CD4-positive, alpha-beta T cell treated with Interleukin-2 at 100 ng/mL for 4 hours (primary cell): ENCODE results near the gene MCTP1.

ENCODE experiments used
- DNase-seq: peaks from one replicate; pipeline ENCODE4 v3.0.0-alpha.2; 2020; ENCODE audit warnings: low spot score

The MCTP1 gene

GRCh38 chr5:94754824-94755223 is 530.1 kb downstream of the MCTP1 start:
- DNase-seq, result no peak

GRCh38 chr5:94751460-94751859 is 533.4 kb downstream of the MCTP1 start:
- DNase-seq, result no peak

GRCh38 chr5:94750681-94751080 is 534.2 kb downstream of the MCTP1 start:
- no peak for DNase-seq

- no peak for DNase-seq
These were observed 535.9 kb downstream of the MCTP1 start for GRCh38 chr5:94749042-94749441.

- DNase-seq, result no peak
These were observed 536.7 kb downstream of the MCTP1 start for GRCh38 chr5:94748212-94748611.

- DNase-seq, result no peak
These were observed 537.5 kb downstream of the MCTP1 start for GRCh38 chr5:94747371-94747770.

GRCh38 chr5:94746731-94747124 is 538.2 kb downstream of the MCTP1 start:
- DNase-seq, result no peak

- no peak for DNase-seq
These were observed 538.8 kb downstream of the MCTP1 start for GRCh38 chr5:94745786-94746730.

- DNase-seq, result no peak
These were observed 540.0 kb downstream of the MCTP1 start for GRCh38 chr5:94744906-94745305.

- DNase-seq, result no peak
These were observed 542.0 kb downstream of the MCTP1 start for GRCh38 chr5:94742852-94743251.

GRCh38 chr5:94740286-94740685 is 544.6 kb downstream of the MCTP1 start:
- DNase-seq, result no peak

GRCh38 chr5:94736498-94736897 is 548.4 kb downstream of the MCTP1 start:
- no peak for DNase-seq

- DNase-seq, result no peak
These were observed 553.4 kb downstream of the MCTP1 start for GRCh38 chr5:94731471-94731870.

GRCh38 chr5:94725142-94725541 is 559.8 kb downstream of the MCTP1 start:
- no peak for DNase-seq

GRCh38 chr5:94715768-94716167 is 569.1 kb downstream of the MCTP1 start:
- DNase-seq, result no peak

GRCh38 chr5:94711785-94712184 is 573.1 kb downstream of the MCTP1 start:
- no peak for DNase-seq

GRCh38 chr5:94709277-94709676 is 575.6 kb downstream of the MCTP1 start:
- no peak for DNase-seq

GRCh38 chr5:94707359-94707758 is 577.5 kb downstream of the MCTP1 start:
- DNase-seq, result no peak

- no peak for DNase-seq
These were observed 579.5 kb downstream of the MCTP1 start for GRCh38 chr5:94705427-94705826.

- DNase-seq, result no peak
These were observed 582.2 kb downstream of the MCTP1 start for GRCh38 chr5:94702729-94703128.

- DNase-seq, result peak; percentile 8
These were observed 584.3 kb downstream of the MCTP1 start for GRCh38 chr5:94700592-94700991.

- DNase-seq, result no peak
These were observed 585.3 kb downstream of the MCTP1 start for GRCh38 chr5:94699562-94699961.

GRCh38 chr5:94698197-94698596 is 586.7 kb downstream of the MCTP1 start:
- no peak for DNase-seq

- no peak for DNase-seq
These were observed 590.2 kb downstream of the MCTP1 start for GRCh38 chr5:94694671-94695070.
